Measurements from ENCODE around the gene CCDC194.

Gene CCDC194

GRCh38 chr19:17340871-17341357 lies 53.1 kb downstream of the CCDC194 start:
- no peak for ATAC-seq
- H3K27ac Mint-ChIP-seq: no peak overlapping the region

More at GRCh38 chr19:17340871-17341357, 53.1 kb downstream of the CCDC194 start:
- Mint-ChIP-seq H3K4me1 (peaks cover 11% of the 10 kb centered on the region), H3K36me3 (ENCODE audit: low read depth) (peaks cover 2% of the 10 kb centered on the region), H3K9me3 (no peaks in the 10 kb centered on the region), H3K27me3 (no peaks in the 10 kb centered on the region), H3K4me3 (no peak overlapping the region)
- DNase-seq: no peak
